RWPE2 (cell line): ENCODE data around the gene CELA3B.
A peak's percentile ranks its signal among the peaks of the same experiment; 100 is the strongest.

ENCODE experiments used
- ATAC-seq: fragments of 200-7000 bp; cut with Tn5 transposase; 3 replicates; pipeline ENCODE4 v1.9.1; 2021; ENCODE audit warnings: low read depth
- DNase-seq: peaks from one replicate; pipeline ENCODE4 v3.0.0-alpha.2; 2020; ENCODE audit warnings: low spot score
- H3K27ac ChIP-seq: fragments of 450-650 bp; 2 replicates; pipeline ENCODE4 v1.5.1; 2017; ENCODE audit warnings: mild to moderate bottlenecking; ENCODE audit not compliant: poor library complexity, severe bottlenecking
- H3K27me3 ChIP-seq: fragments of 250-450 bp; sonication (Bioruptor Pico); 2 replicates; pipeline ENCODE4 v1.5.1; 2021; ENCODE audit warnings: mild to moderate bottlenecking, moderate library complexity; ENCODE audit not compliant: insufficient read depth, poor library complexity, severe bottlenecking
- H3K36me3 ChIP-seq: fragments of 250-450 bp; sonication (Bioruptor Pico); 2 replicates; pipeline ENCODE4 v1.5.1; 2020; ENCODE audit warnings: low read depth, mild to moderate bottlenecking, moderate library complexity
- H3K4me1 ChIP-seq: fragments of 250-450 bp; sonication (Bioruptor Pico); 2 replicates; pipeline ENCODE4 v1.5.1; 2021; ENCODE audit warnings: mild to moderate bottlenecking, moderate library complexity; ENCODE audit not compliant: insufficient read depth, poor library complexity, severe bottlenecking
- H3K4me3 ChIP-seq: fragments of 250-450 bp; sonication (Bioruptor Pico); 2 replicates; pipeline ENCODE4 v1.5.1; 2021; ENCODE audit warnings: mild to moderate bottlenecking, moderate library complexity; ENCODE audit not compliant: severe bottlenecking
- H3K9me3 ChIP-seq: fragments of 250-450 bp; sonication (Bioruptor Pico); 2 replicates; pipeline ENCODE4 v1.5.1; 2021; ENCODE audit warnings: mild to moderate bottlenecking, moderate library complexity; ENCODE audit not compliant: severe bottlenecking
- CTCF ChIP-seq: fragments of 450-650 bp; IDR thresholded peaks from one replicate; pipeline ENCODE4 v1.5.1; 2017; ENCODE audit warnings: mild to moderate bottlenecking, moderate library complexity; ENCODE audit not compliant: poor library complexity, severe bottlenecking

The CELA3B gene

DNA sequence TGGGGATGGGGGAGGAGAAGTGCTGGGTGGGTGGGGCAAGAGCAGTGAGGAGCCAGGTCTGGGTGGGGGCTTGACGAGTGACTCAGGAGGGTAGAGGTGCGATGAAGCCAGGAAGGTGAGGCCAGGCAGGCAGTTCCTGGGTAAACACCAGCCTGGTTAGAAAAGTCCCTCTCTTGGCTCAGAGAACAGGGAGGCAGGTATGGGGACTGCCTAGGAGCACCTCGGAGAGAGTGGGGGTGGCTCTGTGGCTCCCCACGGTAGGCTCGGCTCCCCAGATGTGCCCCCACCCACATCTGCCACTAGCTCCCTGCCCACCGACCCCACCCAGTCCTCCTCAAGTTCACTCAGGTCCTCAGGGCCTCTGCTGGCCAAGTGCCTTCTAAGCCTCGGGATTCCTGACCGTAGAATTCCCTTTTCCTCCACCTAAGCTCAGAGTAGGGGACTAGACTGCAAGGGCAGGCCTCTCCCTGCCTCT lies 40.9 kb upstream of the CELA3B start:
- no peaks in the 10 kb centered on the region for H3K36me3 ChIP-seq
- no peaks in the 10 kb centered on the region for H3K27me3 ChIP-seq
- H3K4me1 ChIP-seq, result peaks cover 46% of the 10 kb centered on the region
- ATAC-seq (peak; percentile 53), DNase-seq (no peak)
- no peaks in the 10 kb centered on the region for H3K9me3 ChIP-seq
- H3K27ac ChIP-seq, result peak overlapping the region; percentile 85
- H3K4me3 ChIP-seq, result peak overlapping the region; percentile 68
- no peak for TF ChIP-seq CTCF

GRCh38 chr1:21936366-21937031 lies 40.3 kb upstream of the CELA3B start:
- ATAC-seq (peak; percentile 0; the same call in 1 of the 3 replicates), DNase-seq (no peak)
- Histone ChIP-seq H3K27ac (peak overlapping the region; percentile 85), H3K9me3 (no peaks in the 10 kb centered on the region), H3K27me3 (no peaks in the 10 kb centered on the region), H3K36me3 (no peaks in the 10 kb centered on the region), H3K4me3 (peak overlapping the region; percentile 68), H3K4me1 (peaks cover 40% of the 10 kb centered on the region)
- TF ChIP-seq CTCF, result no peak

GRCh38 chr1:21937034-21937371 lies 39.8 kb upstream of the CELA3B start, which contains the start of gene HSPG2:
TSS of gene HSPG2 (minus strand) at chr1:21937310. CDS start at chr1:21937217, 93 bp downstream.
- peak within 1 kb of the TSS; percentile 85 for H3K27ac ChIP-seq
- H3K4me3 ChIP-seq, result peak within 1 kb of the TSS; percentile 68
- no peaks in the 10 kb centered on the region for H3K27me3 ChIP-seq
- no peaks in the 10 kb centered on the region for H3K36me3 ChIP-seq
- DNase-seq (no peak), ATAC-seq (peak; percentile 2; the same call in 2 of the 3 replicates)
- no peak for TF ChIP-seq CTCF
- H3K4me1 ChIP-seq, result peaks cover 35% of the 10 kb centered on the region
- no peaks in the 10 kb centered on the region for H3K9me3 ChIP-seq

DNA sequence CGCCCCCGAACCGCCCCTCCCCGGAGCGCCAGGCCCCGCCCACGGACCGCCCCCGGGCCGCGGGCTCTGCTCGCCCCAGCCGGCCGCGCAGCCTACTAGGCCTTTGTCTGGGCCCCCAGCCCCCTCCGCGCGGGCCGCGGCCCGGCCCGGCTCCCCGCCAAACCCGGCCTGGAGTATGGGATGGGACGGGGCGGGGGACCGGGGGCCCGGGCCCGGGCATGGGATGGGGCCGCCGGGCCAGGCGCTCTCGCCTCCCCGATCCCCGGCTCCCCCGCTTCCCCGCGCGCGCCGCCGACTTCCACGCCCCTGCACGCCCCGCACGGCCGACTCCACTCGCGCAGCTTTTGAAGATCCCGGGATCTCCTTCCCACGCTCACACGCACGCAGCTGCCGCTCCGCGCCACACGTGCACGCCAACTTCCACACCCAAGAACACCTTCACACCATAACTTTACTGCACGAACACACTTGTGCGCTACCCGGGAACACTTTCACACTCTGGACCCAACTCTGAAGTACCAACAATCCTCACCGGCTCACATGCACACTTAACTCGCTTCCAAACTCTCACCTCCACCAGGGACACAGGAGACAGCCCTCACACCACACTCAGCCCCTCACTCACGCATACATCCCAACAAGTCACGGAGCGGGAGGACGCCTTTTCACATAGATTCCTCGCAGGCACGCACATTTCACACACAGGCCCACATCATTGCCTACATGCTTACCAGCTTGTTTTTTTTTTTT lies 39.3 kb upstream of the CELA3B start:
- Histone ChIP-seq H3K9me3 (no peaks in the 10 kb centered on the region), H3K27me3 (no peaks in the 10 kb centered on the region), H3K36me3 (no peaks in the 10 kb centered on the region), H3K4me1 (peaks cover 31% of the 10 kb centered on the region), H3K27ac (peak overlapping the region; percentile 85), H3K4me3 (peak overlapping the region; percentile 68)
- ATAC-seq, result peak; percentile 4; the same call in 2 of the 3 replicates
- TF ChIP-seq CTCF, result no peak
- no peak for DNase-seq
